NCI-H345 (cell line): ENCODE data around the gene KRT8.

Experiments used
- DNase-seq: peaks from one replicate; lab custom pipeline; 2025; lab: John Stamatoyannopoulos, UW

KRT8 gene

GRCh38 chr12:52847335-52848102 lies 57.4 kb downstream of the KRT8 start:
- no peak for DNase-seq
